ENCODE data around the gene FAM241A. TPM values are rescaled to one million over a fixed set of nuclear protein-coding genes. Genes with fewer than 3 reads are reported as not detected.
"Not testable (repeated sequence)": the region's sequence is repeated elsewhere in the genome, so short reads cannot be mapped to it uniquely, and the experiment has no call there.

The FAM241A gene
- total and polyA plus RNA-seq, 3 donors from 2014 or later: 4.7 to 6.2 (median 5.7) TPM

DNA sequence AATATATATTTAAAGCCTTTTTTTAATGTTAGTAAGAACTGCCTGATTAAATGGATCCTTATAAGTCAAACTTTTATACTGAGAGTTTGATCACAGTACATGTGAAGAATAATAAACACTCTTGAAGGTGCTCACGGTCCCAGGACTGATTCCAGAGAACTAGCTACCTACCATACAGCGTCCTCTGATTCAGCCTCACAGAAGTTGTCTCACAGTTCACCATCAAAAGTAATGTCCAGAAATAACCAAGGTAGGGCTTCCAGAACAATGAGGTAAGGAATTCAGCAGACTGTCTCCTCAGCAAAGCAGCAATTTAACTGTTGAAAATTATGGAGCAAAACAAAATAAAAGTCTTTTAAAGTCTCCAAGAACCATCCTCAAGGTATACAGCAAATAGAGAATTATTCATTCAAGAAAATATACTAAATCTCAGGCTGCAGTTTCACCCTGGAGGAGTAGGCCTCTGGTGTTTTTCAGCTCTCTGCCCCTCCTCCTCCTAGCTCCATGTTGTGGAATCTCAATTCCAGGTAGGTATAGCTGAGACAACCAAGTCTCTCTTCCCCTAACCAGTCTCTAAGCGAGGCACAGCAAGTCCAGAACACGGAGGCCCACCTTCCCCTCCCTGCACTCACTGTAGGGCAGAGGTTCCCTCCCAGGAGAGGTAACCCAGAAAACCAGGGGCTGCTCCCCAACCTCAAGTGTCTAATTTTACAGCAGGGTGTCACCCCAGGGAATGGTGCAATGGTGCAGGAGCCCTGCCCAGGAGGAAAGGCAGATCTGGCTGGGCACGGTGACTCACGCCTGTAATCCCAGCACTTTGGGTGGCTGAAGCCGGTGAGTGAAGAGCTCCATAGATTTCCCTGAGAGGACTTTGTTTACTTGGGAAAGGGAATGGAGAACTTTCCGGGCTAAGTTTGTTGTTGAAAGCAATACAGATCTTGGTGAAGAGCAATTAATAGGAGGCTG, 28.6 kb downstream of the FAM241A start:
- 92 to 93% methylated on average over 8 of the region's 8 CpGs for WGBS, 2 donors
- DNase-seq: no peak
- Histone ChIP-seq H3K9me3 (no peaks in the 10 kb centered on the region), H3K4me3 (no peak overlapping the region), H3K36me3 (ENCODE audit: low read depth, missing control alignments) (no peaks in the 10 kb centered on the region), H3K27me3 (no peaks in the 10 kb centered on the region), H3K4me1 (no peaks in the 10 kb centered on the region), H3K27ac (no peak overlapping the region)
- intact Hi-C loops (cut with DNase I; ENCODE audit: low total_unique reads): no loop called here
- TF ChIP-seq CTCF (IDR thresholded peaks at IDR 0.05) (no peak), POLR2A (IDR thresholded peaks at IDR 0.05) (no peak)

DNA sequence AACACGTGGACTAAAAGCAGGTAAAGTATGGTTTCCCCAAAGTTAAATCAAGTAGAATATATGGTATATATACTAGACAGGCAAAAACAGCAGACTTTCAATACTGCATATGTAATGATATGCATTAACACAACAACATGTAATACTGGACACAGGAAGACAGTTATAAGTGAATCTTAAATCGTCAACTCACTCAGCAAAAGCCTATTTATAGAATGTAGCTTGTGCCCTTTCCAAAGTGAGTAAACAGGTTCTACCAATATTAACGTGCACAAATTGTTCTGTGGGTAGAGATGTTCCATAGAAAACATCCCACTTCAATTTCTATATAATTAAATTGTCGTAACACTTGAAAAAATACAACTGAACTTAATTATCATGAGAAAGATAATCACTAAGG, 30.6 kb downstream of the FAM241A start:
- no peak for TF ChIP-seq CTCF (IDR thresholded peaks at IDR 0.05)
- no peak for TF ChIP-seq POLR2A (IDR thresholded peaks at IDR 0.05)
- DNase-seq: no peak
- Histone ChIP-seq H3K9me3 (no peaks in the 10 kb centered on the region), H3K36me3 (ENCODE audit: low read depth, missing control alignments) (no peaks in the 10 kb centered on the region), H3K27me3 (no peaks in the 10 kb centered on the region), H3K4me1 (no peaks in the 10 kb centered on the region), H3K27ac (no peak overlapping the region), H3K4me3 (no peak overlapping the region)
- intact Hi-C loops (cut with DNase I; ENCODE audit: low total_unique reads): no loop called here
- WGBS, 2 donors: 82 to 85% methylated on average over 4 of the region's 4 CpGs

GRCh38 chr4:112176596-112176995, 31.3 kb downstream of the FAM241A start:
- Histone ChIP-seq H3K27ac (no peak overlapping the region), H3K4me3 (no peak overlapping the region), H3K27me3 (no peaks in the 10 kb centered on the region), H3K36me3 (ENCODE audit: low read depth, missing control alignments) (no peaks in the 10 kb centered on the region), H3K4me1 (no peaks in the 10 kb centered on the region), H3K9me3 (no peaks in the 10 kb centered on the region)
- no peak for DNase-seq
- TF ChIP-seq POLR2A (IDR thresholded peaks at IDR 0.05) (no peak), CTCF (IDR thresholded peaks at IDR 0.05) (no peak)
- WGBS, 2 donors: 63 to 84% methylated on average over 2 of the region's 2 CpGs
- intact Hi-C loops (cut with DNase I; ENCODE audit: low total_unique reads): no loop called here

DNA sequence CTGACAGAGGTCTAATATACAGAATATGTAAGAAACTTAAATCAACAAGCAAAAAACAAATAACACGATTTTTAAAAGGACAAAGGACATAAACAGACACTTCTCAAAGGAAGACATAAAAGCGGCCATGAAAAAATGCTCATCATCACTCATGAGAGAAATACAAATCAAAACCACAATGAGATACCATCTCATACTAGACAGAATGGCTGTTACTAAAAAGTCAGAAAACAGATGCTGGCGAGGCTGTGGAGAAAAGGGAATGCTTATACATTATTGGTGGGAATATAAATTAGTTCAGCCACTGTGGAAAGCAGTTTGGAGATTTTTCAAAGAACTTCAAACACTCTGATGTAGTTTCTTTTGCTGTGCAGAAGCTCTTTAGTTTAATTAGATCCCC, 33.5 kb downstream of the FAM241A start:
- H3K27me3 ChIP-seq; H3K9me3 ChIP-seq; DNase-seq; H3K27ac ChIP-seq; H3K4me1 ChIP-seq; intact Hi-C loops (cut with DNase I; ENCODE audit: low total_unique reads); H3K36me3 ChIP-seq (ENCODE audit: low read depth, missing control alignments); H3K4me3 ChIP-seq: not testable (repeated sequence)
- WGBS, 2 donors: 90 to 94% methylated on average over 3 of the region's 3 CpGs

- DNase-seq: no peak
- Histone ChIP-seq H3K4me3 (no peak overlapping the region), H3K27me3 (no peaks in the 10 kb centered on the region), H3K9me3 (no peaks in the 10 kb centered on the region), H3K27ac (no peak overlapping the region), H3K4me1 (no peaks in the 10 kb centered on the region), H3K36me3 (ENCODE audit: low read depth, missing control alignments) (no peaks in the 10 kb centered on the region)
- WGBS, 2 donors: 86 to 93% methylated on average over 3 of the region's 3 CpGs
- TF ChIP-seq CTCF (IDR thresholded peaks at IDR 0.05) (no peak), POLR2A (IDR thresholded peaks at IDR 0.05) (no peak)
- intact Hi-C loops (cut with DNase I; ENCODE audit: low total_unique reads): no loop called here
Measured at GRCh38 chr4:112181358-112182000, 36.2 kb downstream of the FAM241A start.

Measured in testis (tissue), 3 donors.